Measurements from ENCODE around the gene CDC42EP4. TPM values are rescaled to one million over a fixed set of nuclear protein-coding genes. Genes with fewer than 3 reads are reported as not detected.

The CDC42EP4 gene
- total and polyA plus RNA-seq, 9 of the 15 experiments (the other 6 are each of a cell fraction or from before 2014, with no cell fraction given) = 0.65 to 20.8 (median 12.3) TPM

DNA sequence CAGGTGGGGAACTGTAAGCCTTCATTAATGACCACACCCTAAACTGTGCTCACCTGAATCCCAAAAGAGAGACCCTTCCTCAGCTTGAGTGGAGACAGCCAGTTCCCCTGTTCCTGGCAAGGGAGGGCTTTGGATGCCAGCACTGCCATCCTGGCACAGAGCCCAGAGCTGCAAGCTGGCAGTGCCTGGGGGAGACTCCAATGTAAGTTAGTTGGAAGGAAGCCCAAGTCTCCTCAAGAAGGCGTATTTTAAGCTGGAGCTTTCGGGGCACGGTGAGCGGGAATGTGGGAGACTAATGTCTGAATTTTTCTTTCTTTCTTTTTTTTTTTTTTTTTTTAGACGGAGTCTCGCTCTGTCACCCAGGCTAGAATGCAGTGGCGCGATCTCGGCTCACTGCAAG, 4.7 kb downstream of the CDC42EP4 start:
- WGBS (ENCODE audit: insufficient coverage, low coverage, missing lambda C conversion rate) = 94% methylated on average over 4 of the region's 9 CpGs
- Histone ChIP-seq H3K9me3 (replicated peaks; ENCODE audit: control insufficient read depth, insufficient read depth, low read depth, low read length) (no peaks in the 10 kb centered on the region), H3K4me3 (no peak overlapping the region), H3K9ac (ENCODE audit: insufficient read depth in 1 of 2, low read depth in 2 of 2, low read length in 2 of 2) (no peak overlapping the region), H3K27ac (ENCODE audit: extremely low read depth, low read depth, low read length) (no peak overlapping the region), H3K27me3 (ENCODE audit: control insufficient read depth in 2 of 2, insufficient read depth in 2 of 2, low read length in 2 of 2) (no peaks in the 10 kb centered on the region), H4K20me1 (replicated peaks; ENCODE audit: control insufficient read depth, insufficient read depth, low read length) (no peaks in the 10 kb centered on the region), H2AFZ (ENCODE audit: low read depth, low read length) (no peak overlapping the region), H3K4me2 (ENCODE audit: insufficient read depth, low read length) (no peak overlapping the region), H3K79me2 (ENCODE audit: control insufficient read depth, insufficient read depth, low read length) (peaks cover 78% of the 10 kb centered on the region), H3K9me1 (ENCODE audit: control insufficient read depth, insufficient read depth, low read length) (peaks cover 3% of the 10 kb centered on the region), H3K4me1 (replicated peaks in 1 of 2; ENCODE audit: control insufficient read depth in 2 of 2, insufficient read depth in 2 of 2, low read length in 2 of 2) (peaks cover 51 to 69% of the 10 kb centered on the region in 2 experiments), H3K36me3 (ENCODE audit: control insufficient read depth, insufficient read depth, low read length) (peaks cover 8% of the 10 kb centered on the region; the same call in 1 of the 3 replicates)
- ChIA-PET POLR2A (interaction anchor here (0.7 to 1.3 kb wide), 3 partner anchors 16 to 37 kb away, joined by 3 read pairs; no protein-coding TSS in a partner anchor), CTCF (ENCODE audit: low intra/inter-chr PET ratio) (interaction anchor here (0.7 kb wide), 1 partner anchor 15 kb away, joined by 4 read pairs; no protein-coding TSS in a partner anchor)
- in situ Hi-C loops (cut with MboI) = no loop called here
- no peak for FAIRE-seq
- no peak for DNase-seq (ENCODE audit: extremely low read depth in 1 of 4, low spot score in 3 of 4)
- intact Hi-C loops (cut with micrococcal nuclease) = no loop called here
- TF ChIP-seq, protein P1, sequence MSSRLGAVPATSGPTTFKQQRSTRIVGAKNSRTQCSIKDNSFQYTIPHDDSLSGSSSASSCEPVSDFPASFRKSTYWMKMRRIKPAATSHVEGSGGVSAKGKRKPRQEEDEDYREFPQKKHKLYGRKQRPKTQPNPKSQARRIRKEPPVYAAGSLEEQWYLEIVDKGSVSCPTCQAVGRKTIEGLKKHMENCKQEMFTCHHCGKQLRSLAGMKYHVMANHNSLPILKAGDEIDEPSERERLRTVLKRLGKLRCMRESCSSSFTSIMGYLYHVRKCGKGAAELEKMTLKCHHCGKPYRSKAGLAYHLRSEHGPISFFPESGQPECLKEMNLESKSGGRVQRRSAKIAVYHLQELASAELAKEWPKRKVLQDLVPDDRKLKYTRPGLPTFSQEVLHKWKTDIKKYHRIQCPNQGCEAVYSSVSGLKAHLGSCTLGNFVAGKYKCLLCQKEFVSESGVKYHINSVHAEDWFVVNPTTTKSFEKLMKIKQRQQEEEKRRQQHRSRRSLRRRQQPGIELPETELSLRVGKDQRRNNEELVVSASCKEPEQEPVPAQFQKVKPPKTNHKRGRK (tag; IDR thresholded peaks at IDR 0.05) = no peak
- 0 out of 2 replicates have a peak, but pooled peaks have one; percentile 23 for TF ChIP-seq NFIC (IDR thresholded peaks at IDR 0.05)
- no TSS peak for BruUV-seq (replicated peaks)
- ATAC-seq = no peak
